Measurements from ENCODE around the gene ADCK1. TPM values are rescaled to one million over a fixed set of nuclear protein-coding genes. Genes with fewer than 3 reads are reported as not detected.
"Not testable (repeated sequence)": the region's sequence is repeated elsewhere in the genome, so short reads cannot be mapped to it uniquely, and the experiment has no call there.

ADCK1 gene
- total and polyA plus RNA-seq, 9 donors, result 2.8 to 8.4 (median 6.7) TPM

GRCh38 chr14:77923131-77923936, 123.4 kb downstream of the ADCK1 start:
- no peak for DNase-seq
- Histone ChIP-seq H3K4me1 (ENCODE audit: control insufficient read depth, insufficient read depth, low read length) (no peaks in the 10 kb centered on the region), H3K27me3 (ENCODE audit: control insufficient read depth, insufficient read depth, low read length) (no peaks in the 10 kb centered on the region), H3K27ac (ENCODE audit: low read length) (no peak overlapping the region), H3K4me3 (ENCODE audit: low read length) (no peak overlapping the region), H3K9me3 (replicated peaks; ENCODE audit: control insufficient read depth, low read depth, low read length) (no peaks in the 10 kb centered on the region), H3K36me3 (ENCODE audit: control insufficient read depth, insufficient read depth, low read length) (peaks cover 4% of the 10 kb centered on the region)
- WGBS (ENCODE audit: insufficient coverage), result 39% methylated on average over 10 of the region's 11 CpGs

GRCh38 chr14:77924141-77924948, 124.4 kb downstream of the ADCK1 start:
- H3K4me1 ChIP-seq (ENCODE audit: control insufficient read depth, insufficient read depth, low read length), result no peaks in the 10 kb centered on the region
- no peaks in the 10 kb centered on the region for H3K9me3 ChIP-seq (replicated peaks; ENCODE audit: control insufficient read depth, low read depth, low read length)
- H3K27me3 ChIP-seq (ENCODE audit: control insufficient read depth, insufficient read depth, low read length), result no peaks in the 10 kb centered on the region
- H3K4me3 ChIP-seq (ENCODE audit: low read length), result no peak overlapping the region
- H3K27ac ChIP-seq (ENCODE audit: low read length), result no peak overlapping the region
- no peak for DNase-seq
- WGBS (ENCODE audit: insufficient coverage), result 96% methylated on average over 10 of the region's 22 CpGs
- peaks cover 4% of the 10 kb centered on the region for H3K36me3 ChIP-seq (ENCODE audit: control insufficient read depth, insufficient read depth, low read length)

- Histone ChIP-seq H3K4me3 (ENCODE audit: low read length) (no peak overlapping the region), H3K4me1 (ENCODE audit: control insufficient read depth, insufficient read depth, low read length) (no peaks in the 10 kb centered on the region), H3K9me3 (replicated peaks; ENCODE audit: control insufficient read depth, low read depth, low read length) (no peaks in the 10 kb centered on the region), H3K36me3 (ENCODE audit: control insufficient read depth, insufficient read depth, low read length) (peaks cover 4% of the 10 kb centered on the region), H3K27me3 (ENCODE audit: control insufficient read depth, insufficient read depth, low read length) (no peaks in the 10 kb centered on the region), H3K27ac (ENCODE audit: low read length) (no peak overlapping the region)
- no peak for DNase-seq
- 62% methylated on average over 3 of the region's 9 CpGs for WGBS (ENCODE audit: insufficient coverage)
Observed at GRCh38 chr14:77926942-77927341, 127.0 kb downstream of the ADCK1 start.

DNA sequence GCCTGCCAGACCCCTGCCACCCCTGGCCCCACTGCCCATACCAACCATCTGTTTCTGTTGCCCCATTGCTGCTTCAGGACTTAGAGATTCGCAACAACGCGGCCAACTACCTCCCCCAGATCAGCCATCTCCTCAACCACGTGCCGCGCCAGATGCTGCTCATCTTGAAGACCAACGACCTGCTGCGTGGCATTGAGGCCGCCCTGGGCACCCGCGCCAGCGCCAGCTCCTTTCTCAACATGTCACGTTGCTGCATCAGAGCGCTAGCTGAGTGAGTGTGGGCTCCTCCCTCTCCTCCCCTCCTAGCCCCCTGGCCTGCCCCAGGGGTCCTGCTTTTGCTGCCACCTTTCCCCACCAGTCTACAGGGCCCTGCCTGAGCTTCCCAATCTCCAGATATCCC, 131.5 kb downstream of the ADCK1 start:
- no peaks in the 10 kb centered on the region for H3K27me3 ChIP-seq (ENCODE audit: control insufficient read depth, insufficient read depth, low read length)
- no peak overlapping the region for H3K27ac ChIP-seq (ENCODE audit: low read length)
- H3K4me3 ChIP-seq (ENCODE audit: low read length), result no peak overlapping the region
- H3K36me3 ChIP-seq (ENCODE audit: control insufficient read depth, insufficient read depth, low read length), result peaks cover 9% of the 10 kb centered on the region
- H3K4me1 ChIP-seq (ENCODE audit: control insufficient read depth, insufficient read depth, low read length), result peaks cover 3% of the 10 kb centered on the region
- DNase-seq, result no peak
- WGBS (ENCODE audit: insufficient coverage), result 94% methylated on average over 13 of the region's 14 CpGs
- peaks cover 4% of the 10 kb centered on the region for H3K9me3 ChIP-seq (replicated peaks; ENCODE audit: control insufficient read depth, low read depth, low read length)

- H3K9me3 ChIP-seq (replicated peaks; ENCODE audit: control insufficient read depth, low read depth, low read length), result peaks cover 9% of the 10 kb centered on the region
- DNase-seq, result no peak
- WGBS (ENCODE audit: insufficient coverage), result no CpG with 5 or more reads among the region's 4 CpGs
- H3K27ac ChIP-seq (ENCODE audit: low read length), result no peak overlapping the region
- H3K36me3 ChIP-seq (ENCODE audit: control insufficient read depth, insufficient read depth, low read length), result peaks cover 9% of the 10 kb centered on the region
- H3K27me3 ChIP-seq (ENCODE audit: control insufficient read depth, insufficient read depth, low read length), result no peaks in the 10 kb centered on the region
- no peak overlapping the region for H3K4me3 ChIP-seq (ENCODE audit: low read length)
- peaks cover 3% of the 10 kb centered on the region for H3K4me1 ChIP-seq (ENCODE audit: control insufficient read depth, insufficient read depth, low read length)
Observed at GRCh38 chr14:77936138-77936639, 136.3 kb downstream of the ADCK1 start.

DNA sequence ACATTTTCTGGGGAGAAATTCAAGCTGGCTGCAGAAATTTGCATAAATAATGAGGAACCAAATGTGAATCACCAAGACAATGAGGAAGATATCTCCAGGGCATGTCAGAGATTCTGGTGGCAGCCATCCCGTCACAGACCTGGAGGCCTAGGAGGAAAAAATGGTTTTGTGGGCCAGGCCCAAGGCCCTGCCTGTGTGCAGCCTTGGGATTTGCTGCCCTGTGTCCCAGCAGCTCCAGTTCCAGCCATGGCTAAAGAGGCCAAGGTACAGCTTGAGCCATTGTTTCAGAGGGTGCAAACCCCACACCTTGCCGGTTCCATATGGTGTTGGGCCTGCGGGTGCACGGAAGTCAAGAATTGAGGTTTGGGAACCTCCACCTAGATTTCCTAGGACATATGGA, 147.5 kb downstream of the ADCK1 start:
- WGBS (ENCODE audit: insufficient coverage), result 86% methylated on average over 4 of the region's 4 CpGs

GRCh38 chr14:77950371-77951063, 150.6 kb downstream of the ADCK1 start:
- Histone ChIP-seq H3K9me3 (replicated peaks; ENCODE audit: control insufficient read depth, low read depth, low read length) (peaks cover 2% of the 10 kb centered on the region), H3K4me3 (ENCODE audit: low read length) (no peak overlapping the region), H3K27ac (ENCODE audit: low read length) (no peak overlapping the region), H3K27me3 (ENCODE audit: control insufficient read depth, insufficient read depth, low read length) (no peaks in the 10 kb centered on the region), H3K4me1 (ENCODE audit: control insufficient read depth, insufficient read depth, low read length) (no peaks in the 10 kb centered on the region), H3K36me3 (ENCODE audit: control insufficient read depth, insufficient read depth, low read length) (no peaks in the 10 kb centered on the region)
- DNase-seq, result no peak
- 17% methylated on average over 1 of the region's 5 CpGs for WGBS (ENCODE audit: insufficient coverage)

More for the DNA sequence above, 147.5 kb downstream of the ADCK1 start:
- Histone ChIP-seq H3K4me3 (ENCODE audit: low read length) (no peak overlapping the region), H3K9me3 (replicated peaks; ENCODE audit: control insufficient read depth, low read depth, low read length) (peaks cover 3% of the 10 kb centered on the region), H3K4me1 (ENCODE audit: control insufficient read depth, insufficient read depth, low read length) (no peaks in the 10 kb centered on the region), H3K36me3 (ENCODE audit: control insufficient read depth, insufficient read depth, low read length) (no peaks in the 10 kb centered on the region), H3K27me3 (ENCODE audit: control insufficient read depth, insufficient read depth, low read length) (no peaks in the 10 kb centered on the region), H3K27ac (ENCODE audit: low read length) (no peak overlapping the region)
- no peak for DNase-seq

DNA sequence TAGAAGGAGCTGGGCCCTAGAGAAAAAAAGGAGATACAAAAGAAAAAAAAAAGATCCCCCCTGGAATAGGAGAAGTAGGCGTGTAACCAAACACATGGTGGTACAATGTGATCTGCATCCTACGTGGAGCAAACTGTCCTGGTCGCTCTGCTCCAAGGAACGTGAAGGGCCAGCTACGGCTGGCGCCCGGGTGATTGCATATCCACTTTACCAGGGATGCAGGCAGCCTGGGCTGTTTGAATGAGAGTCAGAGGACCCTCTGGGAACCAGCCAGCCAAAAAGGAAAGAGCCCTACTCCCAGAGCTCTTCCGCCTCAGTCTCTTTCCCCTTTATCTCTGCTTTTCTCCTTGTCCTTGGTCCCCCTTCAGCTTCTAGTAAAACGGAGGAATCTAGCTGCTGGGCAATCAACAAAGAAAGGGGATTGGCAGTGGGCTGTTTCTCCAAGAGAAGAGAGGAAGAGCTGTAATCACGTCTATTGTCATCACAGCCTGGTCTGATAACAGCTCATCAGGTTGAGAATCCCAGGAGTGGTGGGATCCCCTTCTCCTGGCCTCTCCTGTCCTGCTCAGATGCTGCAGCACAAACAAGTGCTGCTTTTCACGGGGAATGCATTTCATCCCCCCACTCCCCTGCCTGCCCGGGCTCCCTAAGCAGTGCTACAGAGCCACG, 156.0 kb downstream of the ADCK1 start:
- Histone ChIP-seq H3K4me1 (ENCODE audit: control insufficient read depth, insufficient read depth, low read length) (no peaks in the 10 kb centered on the region), H3K4me3 (ENCODE audit: low read length) (no peak overlapping the region), H3K27me3 (ENCODE audit: control insufficient read depth, insufficient read depth, low read length) (no peaks in the 10 kb centered on the region), H3K27ac (ENCODE audit: low read length) (no peak overlapping the region), H3K9me3 (replicated peaks; ENCODE audit: control insufficient read depth, low read depth, low read length) (no peaks in the 10 kb centered on the region), H3K36me3 (ENCODE audit: control insufficient read depth, insufficient read depth, low read length) (no peaks in the 10 kb centered on the region)
- WGBS (ENCODE audit: insufficient coverage), result 53% methylated on average over 11 of the region's 13 CpGs
- no peak for DNase-seq

DNA sequence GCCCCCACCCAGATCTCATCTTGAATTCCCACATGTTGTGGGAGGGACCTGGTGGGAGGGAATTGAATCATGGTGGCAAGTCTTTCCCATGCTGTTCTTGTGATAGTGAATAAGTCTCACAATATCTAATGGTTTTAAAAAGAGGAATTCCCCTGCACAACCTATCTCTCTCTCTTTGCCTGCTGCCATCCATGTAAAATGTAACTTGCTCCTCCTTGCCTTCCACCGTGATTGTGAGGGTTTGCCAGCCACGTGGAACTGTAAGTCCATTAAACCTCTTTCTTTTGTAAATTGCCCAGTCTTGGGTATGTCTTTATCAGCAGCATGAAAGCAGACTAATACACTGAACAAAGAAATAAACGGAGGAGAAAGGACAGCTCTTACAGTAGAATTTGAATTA, 159.8 kb downstream of the ADCK1 start:
- H3K4me1 ChIP-seq (ENCODE audit: control insufficient read depth, insufficient read depth, low read length); H3K27me3 ChIP-seq (ENCODE audit: control insufficient read depth, insufficient read depth, low read length); H3K4me3 ChIP-seq (ENCODE audit: low read length); DNase-seq; H3K9me3 ChIP-seq (replicated peaks; ENCODE audit: control insufficient read depth, low read depth, low read length); H3K36me3 ChIP-seq (ENCODE audit: control insufficient read depth, insufficient read depth, low read length); H3K27ac ChIP-seq (ENCODE audit: low read length): not testable (repeated sequence)
- no CpG with 5 or more reads among the region's 3 CpGs for WGBS (ENCODE audit: insufficient coverage)
